Right ventricle myocardium inferior (tissue), 1 donor: ENCODE measurements around the gene NMUR2. TPM values are rescaled to one million over a fixed set of nuclear protein-coding genes. Genes with fewer than 3 reads are reported as not detected.

Experiments
- ATAC-seq: fragments of 200-7000 bp; cut with Tn5 transposase; one replicate; pipeline ENCODE4 v1.9.1; 2020; ENCODE audit warnings: mild to moderate bottlenecking, moderate library complexity
- DNase-seq: peaks from one replicate; pipeline ENCODE4 v3.0.0; 2021; ENCODE audit errors: missing footprints
- intact Hi-C: fragments of 100-400 bp; cut with DNase I; formaldehyde crosslinking; loops from one replicate; pipeline ENCODE4 v1.11.0; 2022
- total RNA-seq: library from RNA; stranded (reverse); fragmentation: NEBNext Ultra II Directional; extraction: Animal tissue kit (Norgen Biotek cat#: 25700); gene quantifications from one replicate; pipeline ENCODE4 v1.2.1, GENCODE V29; 2021
- donor health status: DM: no; HTN: yes; CAD: no; lungs with severe emphysema.

NMUR2 gene
- total RNA-seq, 1 donor from 2014 or later, result 0.14 TPM

GRCh38 chr5:152376886-152377285, 28.2 kb downstream of the NMUR2 start:
- no peak for DNase-seq
- intact Hi-C loops, result loop anchor here (10.0 kb wide), 1 partner anchor 88 kb away; no protein-coding TSS in a partner anchor
- ATAC-seq, result peak; percentile 26

DNA sequence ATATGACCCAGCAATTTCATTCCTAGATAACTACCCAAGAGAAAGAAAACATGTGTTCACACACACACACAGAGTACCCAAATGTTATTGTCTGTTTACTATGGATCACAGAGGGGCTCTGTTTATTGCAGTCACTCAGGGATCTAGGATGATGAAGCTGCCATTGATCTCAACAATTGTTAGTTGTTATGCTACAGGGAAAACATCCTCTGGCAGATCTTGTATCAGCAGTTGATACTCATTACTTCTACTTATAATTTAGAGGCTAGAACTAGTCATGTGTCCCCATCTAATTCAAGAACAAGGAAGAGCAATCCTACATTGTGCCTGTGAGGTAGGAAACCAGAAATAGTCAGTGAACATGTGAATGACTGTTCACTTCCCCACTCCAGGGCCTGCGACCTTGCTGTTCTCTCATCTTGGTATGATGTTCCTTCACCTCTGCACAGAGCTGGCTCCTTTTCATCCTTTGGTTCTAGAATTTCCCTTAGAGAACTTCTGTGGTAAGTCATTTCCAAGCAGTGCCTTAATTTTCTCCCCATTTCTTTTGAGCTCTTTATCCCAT, 30.3 kb downstream of the NMUR2 start:
- no peak for DNase-seq
- no peak for ATAC-seq
- intact Hi-C loops, result loop anchor here (10.0 kb wide), 1 partner anchor 90 kb away; no protein-coding TSS in a partner anchor

- no peak for ATAC-seq
- intact Hi-C loops, result loop anchor here (10.0 kb wide), 1 partner anchor 92 kb away; no protein-coding TSS in a partner anchor
These were observed 32.2 kb downstream of the NMUR2 start for GRCh38 chr5:152372875-152373274.

DNA sequence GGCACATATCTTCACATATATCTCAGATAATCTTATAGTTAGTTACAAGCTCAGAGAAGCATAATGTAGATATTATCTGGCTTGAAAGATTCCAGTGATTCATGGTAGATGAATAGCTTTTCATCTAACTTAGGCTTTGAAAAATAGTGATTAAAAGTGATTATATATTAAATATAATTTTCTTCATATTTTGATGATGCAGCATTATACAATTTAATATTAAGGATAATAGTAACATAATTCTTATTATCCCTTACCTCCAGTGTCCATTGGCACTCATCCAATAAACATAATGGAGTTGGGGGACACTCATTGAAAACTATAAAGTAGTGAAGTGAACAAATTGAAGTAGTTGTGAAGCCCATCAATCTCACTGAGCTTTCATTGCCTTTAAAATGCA, 35.8 kb downstream of the NMUR2 start:
- DNase-seq (no peak), ATAC-seq (no peak)
- intact Hi-C loops, result no loop called here

More at GRCh38 chr5:152372875-152373274, 32.2 kb downstream of the NMUR2 start:
- DNase-seq, result no peak

- ATAC-seq, result no peak
- DNase-seq, result no peak
- intact Hi-C loops, result no loop called here
These were observed 37.5 kb downstream of the NMUR2 start for GRCh38 chr5:152367554-152367953.

GRCh38 chr5:152366716-152367115, 38.4 kb downstream of the NMUR2 start:
- intact Hi-C loops, result no loop called here

DNA sequence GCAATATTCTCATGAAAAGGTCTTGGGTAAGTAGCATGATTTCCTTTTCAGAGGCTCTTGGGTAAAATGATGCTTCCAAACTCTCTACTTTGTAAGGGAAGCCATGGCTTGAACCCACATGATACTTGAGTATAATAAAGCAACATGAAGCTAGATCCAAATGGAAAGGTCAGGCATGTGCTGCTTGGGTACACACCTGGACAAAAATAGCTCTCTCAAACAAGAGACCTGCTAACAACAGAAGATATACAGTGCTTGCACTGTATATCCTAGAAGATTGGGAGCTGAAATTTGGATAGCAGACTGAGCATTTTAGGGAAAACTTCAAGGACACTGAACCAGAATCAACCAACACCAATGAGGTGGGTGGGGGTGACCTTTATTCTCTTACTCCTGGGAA, 40.2 kb downstream of the NMUR2 start:
- ATAC-seq (peak; percentile 50), DNase-seq (no peak)
- intact Hi-C loops, result no loop called here

More at GRCh38 chr5:152366716-152367115, 38.4 kb downstream of the NMUR2 start:
- ATAC-seq (no peak), DNase-seq (no peak)

DNA sequence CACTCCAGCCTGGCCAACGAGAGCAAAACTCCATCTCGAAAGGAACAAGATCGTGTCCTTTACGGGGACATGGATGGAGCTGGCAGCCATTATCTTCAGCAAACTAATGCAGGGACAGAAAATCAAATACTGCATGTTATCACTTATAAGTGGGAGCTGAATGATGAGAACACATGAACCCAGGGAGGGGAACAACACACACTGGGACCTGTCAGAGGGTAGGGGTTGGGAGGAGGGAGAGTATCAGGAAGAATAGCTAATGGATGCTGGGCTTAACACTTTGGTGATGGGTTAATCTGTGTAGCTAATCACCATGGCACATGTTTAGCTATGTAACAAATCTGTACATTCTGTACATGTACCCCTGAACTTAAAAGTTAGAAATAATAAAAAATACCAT, 40.9 kb downstream of the NMUR2 start:
- intact Hi-C loops, result no loop called here
- ATAC-seq, result no peak
- DNase-seq, result no peak

DNA sequence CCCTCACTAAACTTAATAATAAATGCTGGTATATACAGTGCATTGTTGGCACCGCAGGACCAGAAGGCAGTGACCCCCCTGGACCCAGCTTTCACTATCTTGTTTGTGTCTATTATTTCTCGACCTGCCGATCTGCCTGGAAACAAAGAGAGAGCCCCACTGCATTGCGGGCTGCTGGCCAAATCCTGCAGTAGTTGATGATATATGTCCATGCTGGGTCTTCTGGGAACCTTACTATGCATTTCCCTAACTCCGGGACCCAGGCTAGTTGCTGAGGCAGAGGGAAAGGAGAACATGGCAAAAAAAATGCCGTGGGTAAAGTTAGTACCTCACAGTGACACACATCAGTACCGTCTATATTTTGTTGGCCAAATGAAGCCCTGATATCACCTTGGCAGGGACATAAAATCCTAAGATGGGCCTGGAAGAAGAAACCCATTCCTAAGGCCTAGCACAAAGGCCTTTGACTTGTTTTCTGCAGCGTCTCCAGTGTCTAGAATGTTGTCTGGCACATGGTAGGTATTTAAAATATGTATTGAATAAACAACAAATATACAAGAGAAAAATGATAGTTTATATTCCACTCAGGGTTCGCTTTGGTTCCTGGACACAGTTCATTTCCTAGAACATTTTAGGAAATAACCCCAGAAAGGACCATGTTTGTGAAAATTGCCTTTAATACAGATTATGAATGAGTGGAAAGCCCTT, 46.1 kb downstream of the NMUR2 start:
- ATAC-seq (no peak), DNase-seq (no peak)
- intact Hi-C loops, result loop anchor here (10.0 kb wide), 1 partner anchor 474 kb away; no protein-coding TSS in a partner anchor

GRCh38 chr5:152356506-152356905, 48.6 kb downstream of the NMUR2 start:
- DNase-seq (no peak), ATAC-seq (no peak)
- intact Hi-C loops, result loop anchor here (10.0 kb wide), 1 partner anchor 472 kb away; no protein-coding TSS in a partner anchor

GRCh38 chr5:152355061-152355460, 50.0 kb downstream of the NMUR2 start:
- intact Hi-C loops, result loop anchor here (10.0 kb wide), 1 partner anchor 470 kb away; no protein-coding TSS in a partner anchor
- no peak for DNase-seq
- ATAC-seq, result no peak

GRCh38 chr5:152353001-152353400, 52.1 kb downstream of the NMUR2 start:
- DNase-seq (no peak), ATAC-seq (no peak)
- intact Hi-C loops, result loop anchor here (5.0 to 10.0 kb wide), 3 partner anchors 81 to 531 kb away; no protein-coding TSS in a partner anchor

- intact Hi-C loops, result loop anchor here (5.0 to 10.0 kb wide), 3 partner anchors 78 to 528 kb away; no protein-coding TSS in a partner anchor
- peak; percentile 75 for ATAC-seq
- no peak for DNase-seq
These were observed 55.2 kb downstream of the NMUR2 start for GRCh38 chr5:152349683-152350526.
